Astrocyte (in vitro differentiated cells and primary cell): ENCODE results near the gene MAS1L. TPM values are rescaled to one million over a fixed set of nuclear protein-coding genes. Genes with fewer than 3 reads are reported as not detected.
"Not testable (repeated sequence)": the region's sequence is repeated elsewhere in the genome, so short reads cannot be mapped to it uniquely, and the experiment has no call there.

Experiments used
- DNase-seq: peaks from one replicate; pipeline ENCODE4 v3.0.0-alpha.2; 2010; ENCODE audit warnings: low read depth
- FAIRE-seq: peaks from 2 replicates; lab custom pipeline; 2011; peaks lifted over from hg19 to GRCh38; lab: Jason Lieb, UNC
- H2AFZ ChIP-seq: 2 replicates; pipeline ENCODE4 v1.6.0; 2012; ENCODE audit warnings: low read depth, low read length, inconsistent platforms
- H3K27ac ChIP-seq: 2 replicates; pipeline ENCODE4 v1.5.1; 2011; ENCODE audit warnings: low read depth, low read length, inconsistent platforms
- H3K27me3 ChIP-seq: 2 replicates; pipeline ENCODE4 v1.6.0; 2011; ENCODE audit warnings: low read length, inconsistent platforms; ENCODE audit not compliant: insufficient read depth
- H3K36me3 ChIP-seq: 2 replicates; pipeline ENCODE4 v1.5.1; 2011; ENCODE audit warnings: low read length, inconsistent platforms; ENCODE audit not compliant: insufficient read depth
- H3K4me1 ChIP-seq: 2 replicates; pipeline ENCODE4 v1.5.1; 2011; ENCODE audit warnings: low read length, inconsistent platforms; ENCODE audit not compliant: insufficient read depth
- H3K4me2 ChIP-seq: 2 replicates; pipeline ENCODE4 v1.6.0; 2012; ENCODE audit warnings: low read length, inconsistent platforms
- H3K4me3 ChIP-seq: 2 replicates; pipeline ENCODE4 v1.5.1; 2011; ENCODE audit warnings: low read depth, mild to moderate bottlenecking, low read length, inconsistent platforms; ENCODE audit not compliant: insufficient read depth
- H3K79me2 ChIP-seq: 2 replicates; pipeline ENCODE4 v1.6.0; 2012; ENCODE audit warnings: mild to moderate bottlenecking, low read length, inconsistent platforms; ENCODE audit not compliant: insufficient read depth
- H3K9ac ChIP-seq: 2 replicates; pipeline ENCODE4 v1.6.0; 2012; ENCODE audit warnings: mild to moderate bottlenecking, low read length, inconsistent platforms
- H3K9me3 ChIP-seq: 2 replicates; pipeline ENCODE4 v1.5.1; 2012; ENCODE audit warnings: low read depth, mild to moderate bottlenecking, low read length, inconsistent platforms; ENCODE audit not compliant: insufficient read depth
- H4K20me1 ChIP-seq: 2 replicates; pipeline ENCODE4 v1.6.0; 2012; ENCODE audit warnings: low read length, inconsistent platforms; ENCODE audit not compliant: insufficient read depth
- H3K27ac Mint-ChIP-seq: one replicate; pipeline ENCODE4 v1.8.0; 2021; ENCODE audit warnings: mild to moderate bottlenecking, mixed read lengths; ENCODE audit not compliant: unreplicated experiment
- H3K27me3 Mint-ChIP-seq: one replicate; pipeline ENCODE4 v1.8.0; 2021; ENCODE audit warnings: low read depth, mixed read lengths; ENCODE audit not compliant: unreplicated experiment
- H3K36me3 Mint-ChIP-seq: one replicate; pipeline ENCODE4 v1.8.0; 2021; ENCODE audit warnings: low read depth, mixed read lengths; ENCODE audit not compliant: unreplicated experiment
- H3K4me1 Mint-ChIP-seq: one replicate; pipeline ENCODE4 v1.8.0; 2021; ENCODE audit warnings: low read depth, mixed read lengths; ENCODE audit not compliant: unreplicated experiment
- H3K4me3 Mint-ChIP-seq: one replicate; pipeline ENCODE4 v1.8.0; 2021; ENCODE audit warnings: mild to moderate bottlenecking, moderate library complexity, mixed read lengths; ENCODE audit not compliant: unreplicated experiment
- H3K9me3 Mint-ChIP-seq: one replicate; pipeline ENCODE4 v1.8.0; 2021; ENCODE audit warnings: mild to moderate bottlenecking, mixed read lengths; ENCODE audit not compliant: unreplicated experiment
- CTCF ChIP-seq: IDR thresholded peaks from 2 replicates; pipeline ENCODE4 v1.5.1; 2011; ENCODE audit warnings: low read depth, mild to moderate bottlenecking, inconsistent platforms, low read length, moderate library complexity; ENCODE audit not compliant: insufficient read depth
- EZH2 ChIP-seq: IDR thresholded peaks from 2 replicates; pipeline ENCODE4 v1.6.1; 2012; ENCODE audit warnings: mild to moderate bottlenecking, low read length, inconsistent platforms; ENCODE audit not compliant: insufficient read depth
- total RNA-seq: library from RNA; stranded (reverse); gene quantifications from 2 replicates; pipeline ENCODE4 v1.2.1, GENCODE V29; 2021

MAS1L gene
- total RNA-seq, 1 donor from 2014 or later: not detected

GRCh38 chr6:29442719-29443118 lies 45.0 kb downstream of the MAS1L start:
- H3K79me2 ChIP-seq: no peaks in the 10 kb centered on the region
- H3K4me3 ChIP-seq: no peak overlapping the region
- H3K9me3 ChIP-seq: peaks cover 7% of the 10 kb centered on the region
- H3K9ac ChIP-seq: no peak overlapping the region
- Mint-ChIP-seq H3K27me3 (peaks cover 4% of the 10 kb centered on the region), H3K36me3 (peaks cover 2% of the 10 kb centered on the region), H3K27ac (no peak overlapping the region), H3K9me3 (peaks cover 3% of the 10 kb centered on the region), H3K4me1 (peaks cover 20% of the 10 kb centered on the region), H3K4me3 (no peak overlapping the region)
- FAIRE-seq (no peak), DNase-seq (no peak)
- peaks cover 2% of the 10 kb centered on the region for H3K4me1 ChIP-seq
- TF ChIP-seq CTCF: no peak
- TF ChIP-seq EZH2: no peak
- H3K36me3 ChIP-seq: no peaks in the 10 kb centered on the region
- H2AFZ ChIP-seq: no peak overlapping the region
- no peak overlapping the region for H3K4me2 ChIP-seq
- no peaks in the 10 kb centered on the region for H3K27me3 ChIP-seq
- no peak overlapping the region for H3K27ac ChIP-seq
- no peaks in the 10 kb centered on the region for H4K20me1 ChIP-seq

DNA sequence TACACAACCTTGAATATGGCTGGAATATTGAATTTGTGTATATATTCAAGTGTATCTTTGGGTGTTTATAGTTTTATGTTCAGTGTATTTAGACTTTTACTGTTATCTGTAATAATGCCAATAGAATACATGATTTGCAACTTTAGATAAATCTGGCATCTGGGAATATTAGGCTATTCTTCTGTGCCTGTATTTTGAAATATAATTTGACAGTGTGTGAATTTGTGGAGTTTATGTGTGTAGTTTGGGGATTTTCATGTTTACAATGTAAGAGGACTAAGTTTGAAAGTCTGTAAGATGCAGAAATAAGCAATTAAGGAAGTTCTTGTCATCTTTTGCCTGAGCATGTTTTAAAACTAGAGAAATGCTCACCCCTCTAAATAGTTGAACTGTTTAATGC lies 48.8 kb downstream of the MAS1L start, which contains the start of gene OR10C1:
TSS of gene OR10C1 (plus strand) at position 301 of the 400 bp plus-strand sequence. CDS start 710 bp downstream, outside the sequence.
- H3K9ac ChIP-seq: no peak within 1 kb of the TSS
- H3K27me3 ChIP-seq: no peaks in the 10 kb centered on the region
- Mint-ChIP-seq H3K27ac (no peak within 1 kb of the TSS), H3K27me3 (peaks cover 4% of the 10 kb centered on the region), H3K4me3 (no peak within 1 kb of the TSS), H3K36me3 (peaks cover 2% of the 10 kb centered on the region), H3K9me3 (peaks cover 10% of the 10 kb centered on the region), H3K4me1 (no peaks in the 10 kb centered on the region)
- H3K36me3 ChIP-seq: no peaks in the 10 kb centered on the region
- H3K4me1 ChIP-seq: no peaks in the 10 kb centered on the region
- H3K4me2 ChIP-seq: no peak within 1 kb of the TSS
- no peaks in the 10 kb centered on the region for H3K79me2 ChIP-seq
- no peak for TF ChIP-seq CTCF
- no peak for TF ChIP-seq EZH2
- H3K4me3 ChIP-seq: no peak within 1 kb of the TSS
- no peak within 1 kb of the TSS for H3K27ac ChIP-seq
- no peak within 1 kb of the TSS for H2AFZ ChIP-seq
- H4K20me1 ChIP-seq: no peaks in the 10 kb centered on the region
- H3K9me3 ChIP-seq: peaks cover 7% of the 10 kb centered on the region
- FAIRE-seq (no peak), DNase-seq (no peak)

DNA sequence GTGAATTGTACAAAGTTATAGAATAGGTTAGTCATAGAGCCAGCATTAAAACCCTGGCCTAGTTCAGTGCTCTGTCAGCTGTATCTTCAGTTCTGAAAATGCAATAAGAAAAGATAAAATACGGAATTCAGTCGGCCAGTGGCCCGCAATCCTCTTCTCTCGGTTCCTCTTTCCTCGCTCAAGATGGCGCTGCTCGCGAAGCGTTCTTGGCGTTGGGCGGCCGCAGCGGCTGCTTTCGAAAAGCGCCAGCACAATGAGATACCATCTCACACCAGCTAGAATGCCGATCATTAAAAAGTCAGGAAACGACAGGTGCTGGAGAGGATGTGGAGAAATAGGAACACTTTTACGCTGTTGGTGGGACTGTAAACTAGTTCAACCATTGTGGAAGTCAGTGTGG lies 51.0 kb downstream of the MAS1L start:
- not testable (repeated sequence) for H3K4me1 Mint-ChIP-seq, H3K9ac ChIP-seq, H3K4me3 Mint-ChIP-seq, DNase-seq, H3K27ac ChIP-seq, H3K27me3 Mint-ChIP-seq, FAIRE-seq, H3K27me3 ChIP-seq, H3K4me1 ChIP-seq, H3K9me3 ChIP-seq, H3K4me3 ChIP-seq, H3K79me2 ChIP-seq, H3K27ac Mint-ChIP-seq, H3K36me3 Mint-ChIP-seq, H3K36me3 ChIP-seq, H3K4me2 ChIP-seq, H4K20me1 ChIP-seq, H2AFZ ChIP-seq
- peaks cover 13% of the 10 kb centered on the region for H3K9me3 Mint-ChIP-seq

Other genes with a start within 250 kb of the MAS1L start
- gene OR14J1, start 186.3 kb downstream of the MAS1L start, total RNA-seq: not detected in 2 replicates
- gene OR5V1, start 119.1 kb downstream of the MAS1L start, total RNA-seq: not detected in 2 replicates
- not detected in 2 replicates for gene OR12D3, start 112.7 kb downstream of the MAS1L start, total RNA-seq
- not detected in 2 replicates for gene OR12D2, start 92.3 kb downstream of the MAS1L start, total RNA-seq
- gene OR12D1, start 73.0 kb downstream of the MAS1L start, total RNA-seq: not detected in 2 replicates
- not detected in 2 replicates for gene OR10C1, start 48.6 kb downstream of the MAS1L start, total RNA-seq
- not detected in 2 replicates for gene OR11A1, start 30.9 kb downstream of the MAS1L start, total RNA-seq
- gene OR2H1, start 30.8 kb downstream of the MAS1L start, total RNA-seq: not detected in 2 replicates
- gene UBD, start 71.8 kb upstream of the MAS1L start, total RNA-seq: 9.9 and 13.2 TPM in 2 replicates
- not detected in 2 replicates for gene OR2H2, start 97.2 kb upstream of the MAS1L start, total RNA-seq
- 61.4 and 66.3 TPM in 2 replicates for gene GABBR1, start 145.2 kb upstream of the MAS1L start, total RNA-seq
- not detected in 2 replicates for gene MOG, start 169.1 kb upstream of the MAS1L start, total RNA-seq
- 0.36 and 0.50 TPM in 2 replicates for gene ZFP57, start 193.2 kb upstream of the MAS1L start, total RNA-seq
- gene HLA-F, start 235.5 kb upstream of the MAS1L start, total RNA-seq: 6.0 and 7.4 TPM in 2 replicates